ENCODE data around the gene PCNT. TPM values are rescaled to one million over a fixed set of nuclear protein-coding genes. Genes with fewer than 3 reads are reported as not detected.
A peak's percentile ranks its signal among the peaks of the same experiment; 100 is the strongest.

Gene PCNT
- 10 to 100 TPM; 42.1 to 42.7 TPM for total RNA-seq

- H3K4me1 Mint-ChIP-seq (ENCODE audit: low read depth), result peaks cover 28% of the 10 kb centered on the region
- H3K4me3 Mint-ChIP-seq, result peak within 1 kb of the TSS; percentile 96
- H3K36me3 Mint-ChIP-seq (ENCODE audit: low read depth), result peaks cover 39% of the 10 kb centered on the region
- CTCF ChIA-PET, result interaction anchor here (0.7 kb wide), 1 partner anchor 181 kb away, joined by 3 read pairs; no protein-coding TSS in a partner anchor
- peak within 1 kb of the TSS; percentile 97 for H3K27ac Mint-ChIP-seq
- no peaks in the 10 kb centered on the region for H3K9me3 Mint-ChIP-seq
- DNase-seq, result peak; percentile 97
- H3K27me3 Mint-ChIP-seq (ENCODE audit: low read depth), result no peaks in the 10 kb centered on the region
- intact Hi-C loops (cut with micrococcal nuclease), result loop anchor here (1.0 to 5.0 kb wide), 11 partner anchors 27 to 1507 kb away; partner anchors contain the start of genes DIP2A, LSS, PCBP3 and PRMT2
Measured at GRCh38 chr21:46323710-46324389, at the start of gene PCNT, which contains the start of gene C21orf58. Gene PCNT (plus strand): TSS chr21:46324156. CDS start chr21:46324229, 73 bp downstream. Gene C21orf58 (minus strand): TSS chr21:46323870. CDS start chr21:46322738, 1,132 bp downstream.

- H3K4me1 Mint-ChIP-seq (ENCODE audit: low read depth), result no peaks in the 10 kb centered on the region
- H3K27me3 Mint-ChIP-seq (ENCODE audit: low read depth), result no peaks in the 10 kb centered on the region
- peaks cover 47% of the 10 kb centered on the region for H3K36me3 Mint-ChIP-seq (ENCODE audit: low read depth)
- DNase-seq, result no peak
- no peaks in the 10 kb centered on the region for H3K9me3 Mint-ChIP-seq
- no peak overlapping the region for H3K27ac Mint-ChIP-seq
- no peak overlapping the region for H3K4me3 Mint-ChIP-seq
- intact Hi-C loops (cut with micrococcal nuclease), result no loop called here
- CTCF ChIA-PET, result no interaction called here
Measured at GRCh38 chr21:46274797-46275390, 49.1 kb upstream of the PCNT start.

GRCh38 chr21:46284077-46284644 is 39.8 kb upstream of the PCNT start:
- Mint-ChIP-seq H3K4me3 (peak overlapping the region; percentile 66), H3K36me3 (ENCODE audit: low read depth) (peaks cover 32% of the 10 kb centered on the region), H3K4me1 (ENCODE audit: low read depth) (peaks cover 54% of the 10 kb centered on the region), H3K27me3 (ENCODE audit: low read depth) (no peaks in the 10 kb centered on the region), H3K27ac (no peak overlapping the region), H3K9me3 (no peaks in the 10 kb centered on the region)
- intact Hi-C loops (cut with micrococcal nuclease), result no loop called here
- no peak for DNase-seq
- CTCF ChIA-PET, result interaction anchor here (0.6 to 1.3 kb wide), 2 partner anchors 8 to 141 kb away, joined by 3 read pairs; no protein-coding TSS in a partner anchor

- H3K4me1 Mint-ChIP-seq (ENCODE audit: low read depth), result peaks cover 56% of the 10 kb centered on the region
- DNase-seq, result no peak
- no peaks in the 10 kb centered on the region for H3K27me3 Mint-ChIP-seq (ENCODE audit: low read depth)
- intact Hi-C loops (cut with micrococcal nuclease), result loop anchor here (1.0 to 5.0 kb wide), 2 partner anchors 137 to 312 kb away; no protein-coding TSS in a partner anchor
- peak overlapping the region; percentile 98 for H3K4me3 Mint-ChIP-seq
- H3K27ac Mint-ChIP-seq, result peak overlapping the region; percentile 73
- CTCF ChIA-PET, result interaction anchor here (0.6 to 1.1 kb wide), 3 partner anchors 9 to 141 kb away, joined by 3 read pairs; no protein-coding TSS in a partner anchor
- peaks cover 27% of the 10 kb centered on the region for H3K36me3 Mint-ChIP-seq (ENCODE audit: low read depth)
- H3K9me3 Mint-ChIP-seq, result no peaks in the 10 kb centered on the region
Measured at GRCh38 chr21:46284733-46285132, 39.2 kb upstream of the PCNT start.

GRCh38 chr21:46285206-46285661 is 38.7 kb upstream of the PCNT start, which contains the start of gene MCM3AP:
Gene MCM3AP (minus strand): TSS chr21:46285611. CDS start chr21:46285286, 325 bp downstream.
- peaks cover 59% of the 10 kb centered on the region for H3K4me1 Mint-ChIP-seq (ENCODE audit: low read depth)
- CTCF ChIA-PET, result interaction anchor here (0.7 to 1.1 kb wide), 2 partner anchors 61 to 142 kb away, joined by 3 read pairs; no protein-coding TSS in a partner anchor
- DNase-seq, result no peak
- peak within 1 kb of the TSS; percentile 96 for H3K27ac Mint-ChIP-seq
- intact Hi-C loops (cut with micrococcal nuclease), result loop anchor here (1.0 to 5.0 kb wide), 2 partner anchors 138 to 313 kb away; no protein-coding TSS in a partner anchor
- H3K36me3 Mint-ChIP-seq (ENCODE audit: low read depth), result peaks cover 23% of the 10 kb centered on the region
- no peaks in the 10 kb centered on the region for H3K27me3 Mint-ChIP-seq (ENCODE audit: low read depth)
- H3K4me3 Mint-ChIP-seq, result peak within 1 kb of the TSS; percentile 98
- H3K9me3 Mint-ChIP-seq, result no peaks in the 10 kb centered on the region

- DNase-seq, result peak; percentile 89
- peaks cover 58% of the 10 kb centered on the region for H3K4me1 Mint-ChIP-seq (ENCODE audit: low read depth)
- H3K27me3 Mint-ChIP-seq (ENCODE audit: low read depth), result no peaks in the 10 kb centered on the region
- no peaks in the 10 kb centered on the region for H3K9me3 Mint-ChIP-seq
- H3K4me3 Mint-ChIP-seq, result peak within 1 kb of the TSS; percentile 98
- peaks cover 23% of the 10 kb centered on the region for H3K36me3 Mint-ChIP-seq (ENCODE audit: low read depth)
- intact Hi-C loops (cut with micrococcal nuclease), result loop anchor here (1.0 to 5.0 kb wide), 7 partner anchors 38 to 314 kb away; partner anchors contain the start of genes DIP2A, LSS and PCNT
- H3K27ac Mint-ChIP-seq, result peak within 1 kb of the TSS; percentile 96
- CTCF ChIA-PET, result interaction anchor here (0.6 to 1.1 kb wide), 2 partner anchors 35 to 61 kb away, joined by 3 read pairs; no protein-coding TSS in a partner anchor
Measured at GRCh38 chr21:46285761-46286647, 38.0 kb upstream of the PCNT start, which contains the start of gene YBEY. Gene YBEY (plus strand): TSS chr21:46286342. CDS start chr21:46286914, 572 bp downstream.

- no peaks in the 10 kb centered on the region for H3K27me3 Mint-ChIP-seq (ENCODE audit: low read depth)
- H3K36me3 Mint-ChIP-seq (ENCODE audit: low read depth), result peaks cover 25% of the 10 kb centered on the region
- intact Hi-C loops (cut with micrococcal nuclease), result loop anchor here (1.0 to 5.0 kb wide), 6 partner anchors 38 to 314 kb away; partner anchors contain the start of genes DIP2A, LSS and PCNT
Measured at GRCh38 chr21:46286648-46287002, 37.3 kb upstream of the PCNT start.

GRCh38 chr21:46287541-46287940 is 36.4 kb upstream of the PCNT start:
- CTCF ChIA-PET, result no interaction called here
- H3K9me3 Mint-ChIP-seq, result no peaks in the 10 kb centered on the region
- no peak overlapping the region for H3K27ac Mint-ChIP-seq
- no peak for DNase-seq
- H3K36me3 Mint-ChIP-seq (ENCODE audit: low read depth), result peaks cover 32% of the 10 kb centered on the region
- no peak overlapping the region for H3K4me3 Mint-ChIP-seq
- H3K27me3 Mint-ChIP-seq (ENCODE audit: low read depth), result no peaks in the 10 kb centered on the region
- intact Hi-C loops (cut with micrococcal nuclease), result loop anchor here (2.0 to 5.0 kb wide), 2 partner anchors 171 to 315 kb away; partner anchors contain the start of gene DIP2A
- H3K4me1 Mint-ChIP-seq (ENCODE audit: low read depth), result peaks cover 49% of the 10 kb centered on the region

More at GRCh38 chr21:46286648-46287002, 37.3 kb upstream of the PCNT start:
- H3K9me3 Mint-ChIP-seq, result no peaks in the 10 kb centered on the region
- H3K27ac Mint-ChIP-seq, result peak overlapping the region; percentile 96
- CTCF ChIA-PET, result no interaction called here
- DNase-seq, result no peak
- peak overlapping the region; percentile 98 for H3K4me3 Mint-ChIP-seq
- peaks cover 54% of the 10 kb centered on the region for H3K4me1 Mint-ChIP-seq (ENCODE audit: low read depth)

GRCh38 chr21:46289655-46290179 is 34.2 kb upstream of the PCNT start:
- peaks cover 27% of the 10 kb centered on the region for H3K4me1 Mint-ChIP-seq (ENCODE audit: low read depth)

GRCh38 chr21:46291561-46291960 is 32.4 kb upstream of the PCNT start:
- intact Hi-C loops (cut with micrococcal nuclease), result no loop called here
- no peaks in the 10 kb centered on the region for H3K9me3 Mint-ChIP-seq
- peaks cover 30% of the 10 kb centered on the region for H3K4me1 Mint-ChIP-seq (ENCODE audit: low read depth)
- H3K27me3 Mint-ChIP-seq (ENCODE audit: low read depth), result no peaks in the 10 kb centered on the region
- no peak overlapping the region for H3K4me3 Mint-ChIP-seq
- CTCF ChIA-PET, result no interaction called here
- DNase-seq, result no peak
- H3K27ac Mint-ChIP-seq, result no peak overlapping the region
- H3K36me3 Mint-ChIP-seq (ENCODE audit: low read depth), result peaks cover 17% of the 10 kb centered on the region

More at GRCh38 chr21:46289655-46290179, 34.2 kb upstream of the PCNT start:
- intact Hi-C loops (cut with micrococcal nuclease), result loop anchor here (5.0 kb wide), 1 partner anchor 317 kb away; no protein-coding TSS in a partner anchor
- Mint-ChIP-seq H3K27ac (no peak overlapping the region), H3K27me3 (ENCODE audit: low read depth) (no peaks in the 10 kb centered on the region), H3K36me3 (ENCODE audit: low read depth) (peaks cover 22% of the 10 kb centered on the region), H3K9me3 (no peaks in the 10 kb centered on the region), H3K4me3 (no peak overlapping the region)
- DNase-seq, result no peak
- CTCF ChIA-PET, result interaction anchor here (0.7 kb wide), 1 partner anchor 9 kb away, joined by 4 read pairs; no protein-coding TSS in a partner anchor

GRCh38 chr21:46294647-46295176 is 29.2 kb upstream of the PCNT start:
- no peak overlapping the region for H3K4me3 Mint-ChIP-seq

More at GRCh38 chr21:46294647-46295176, 29.2 kb upstream of the PCNT start:
- DNase-seq, result no peak
- intact Hi-C loops (cut with micrococcal nuclease), result no loop called here
- Mint-ChIP-seq H3K9me3 (no peaks in the 10 kb centered on the region), H3K27ac (no peak overlapping the region), H3K4me1 (ENCODE audit: low read depth) (peaks cover 23% of the 10 kb centered on the region), H3K36me3 (ENCODE audit: low read depth) (peaks cover 21% of the 10 kb centered on the region), H3K27me3 (ENCODE audit: low read depth) (no peaks in the 10 kb centered on the region)
- CTCF ChIA-PET, result no interaction called here

Measured in activated naive CD4-positive, alpha-beta T cell treated with anti-CD3 and anti-CD28 coated beads for 36 hours (primary cell).